HK-2 (cell line): ENCODE results near the gene ZNF646.

Source experiments
- DNase-seq: peaks from one replicate; pipeline ENCODE4 v3.0.0-alpha.2; 2018; ENCODE audit not compliant: unreplicated experiment

The ZNF646 gene

GRCh38 chr16:31130899-31131298 is 56.7 kb downstream of the ZNF646 start:
- no peak for DNase-seq

- DNase-seq, result no peak
Observed at GRCh38 chr16:31131416-31131815, 57.2 kb downstream of the ZNF646 start.

- DNase-seq, result no peak
Observed at GRCh38 chr16:31131841-31132271, 57.6 kb downstream of the ZNF646 start.

- DNase-seq, result no peak
Observed at GRCh38 chr16:31132303-31132979, 58.2 kb downstream of the ZNF646 start.

- no peak for DNase-seq
Observed at GRCh38 chr16:31133046-31133501, 58.9 kb downstream of the ZNF646 start.
